GM19468 (cell line): ENCODE results near the gene PUM2.
"Not testable (repeated sequence)": the region's sequence is repeated elsewhere in the genome, so short reads cannot be mapped to it uniquely, and the experiment has no call there.

Experiments
- ATAC-seq: cut with Tn5 transposase; IDR thresholded peaks from one replicate; pipeline ENCODE4 v1.9.1; 2021; ENCODE audit warnings: mild to moderate bottlenecking, moderate library complexity, moderate number of reproducible peaks; ENCODE audit not compliant: unreplicated experiment; ENCODE audit errors: extremely low read depth

Gene PUM2

GRCh38 chr2:20299113-20299512, 51.5 kb downstream of the PUM2 start:
- ATAC-seq = no peak

GRCh38 chr2:20294231-20294630, 56.4 kb downstream of the PUM2 start:
- no peak for ATAC-seq

- ATAC-seq = no peak
Observed at GRCh38 chr2:20292984-20293383, 57.7 kb downstream of the PUM2 start.

GRCh38 chr2:20291846-20292408, 58.7 kb downstream of the PUM2 start:
- no peak for ATAC-seq

- peak; percentile 64 for ATAC-seq
Observed at GRCh38 chr2:20291106-20291564, 59.5 kb downstream of the PUM2 start.

- no peak for ATAC-seq
Observed at GRCh38 chr2:20288642-20289340, 61.9 kb downstream of the PUM2 start.

GRCh38 chr2:20282916-20283592, 67.6 kb downstream of the PUM2 start:
- no peak for ATAC-seq

GRCh38 chr2:20281876-20282275, 68.8 kb downstream of the PUM2 start:
- no peak for ATAC-seq

- ATAC-seq = no peak
Observed at GRCh38 chr2:20273042-20273441, 77.6 kb downstream of the PUM2 start.

GRCh38 chr2:20268317-20268716, 82.3 kb downstream of the PUM2 start:
- not testable (repeated sequence) for ATAC-seq

GRCh38 chr2:20267529-20267928, 83.1 kb downstream of the PUM2 start:
- ATAC-seq = no peak

GRCh38 chr2:20264629-20265028, 86.0 kb downstream of the PUM2 start:
- ATAC-seq = no peak

- ATAC-seq = no peak
Observed at GRCh38 chr2:20257411-20257810, 93.2 kb downstream of the PUM2 start.

GRCh38 chr2:20254731-20255130, 95.9 kb downstream of the PUM2 start:
- ATAC-seq = no peak

- no peak for ATAC-seq
Observed at GRCh38 chr2:20250436-20250835, 100.2 kb downstream of the PUM2 start.

GRCh38 chr2:20249170-20249569, 101.5 kb downstream of the PUM2 start:
- ATAC-seq = no peak

- ATAC-seq = no peak
Observed at GRCh38 chr2:20247084-20247483, 103.6 kb downstream of the PUM2 start.

GRCh38 chr2:20243637-20244036, 107.0 kb downstream of the PUM2 start:
- ATAC-seq = not testable (repeated sequence)

GRCh38 chr2:20242727-20243377, 107.8 kb downstream of the PUM2 start:
- no peak for ATAC-seq

GRCh38 chr2:20241973-20242726, 108.5 kb downstream of the PUM2 start:
- ATAC-seq = no peak
